Osteoblast (primary cell): Measurements from ENCODE around the gene NPBWR2. TPM values are rescaled to one million over a fixed set of nuclear protein-coding genes. Genes with fewer than 3 reads are reported as not detected.
A peak's percentile ranks its signal among the peaks of the same experiment; 100 is the strongest.

ENCODE experiments used
- DNase-seq: peaks from one replicate; pipeline ENCODE4 v3.0.0; 2011; ENCODE audit warnings: low spot score, mixed read lengths; ENCODE audit not compliant: insufficient read length; ENCODE audit errors: missing footprints
- H2AFZ ChIP-seq: 2 replicates; pipeline ENCODE4 v1.6.0; 2011; ENCODE audit warnings: mild to moderate bottlenecking, low read length
- H3K27ac ChIP-seq: 2 replicates; pipeline ENCODE4 v1.5.1; 2011; ENCODE audit warnings: mild to moderate bottlenecking, low read depth, low read length, moderate library complexity
- H3K27me3 ChIP-seq: 2 replicates; pipeline ENCODE4 v1.6.0; 2012; ENCODE audit warnings: mild to moderate bottlenecking, control low read depth, inconsistent platforms, low read length, moderate library complexity; ENCODE audit not compliant: insufficient read depth
- H3K36me3 ChIP-seq: 2 replicates; pipeline ENCODE4 v1.5.1; 2011; ENCODE audit warnings: mild to moderate bottlenecking, low read length, control low read depth, moderate library complexity; ENCODE audit not compliant: insufficient read depth
- H3K4me1 ChIP-seq: 2 replicates; pipeline ENCODE4 v1.5.1; 2011; ENCODE audit warnings: mild to moderate bottlenecking, low read length, control low read depth, moderate library complexity; ENCODE audit not compliant: insufficient read depth
- H3K4me2 ChIP-seq: 2 replicates; pipeline ENCODE4 v1.6.0; 2011; ENCODE audit warnings: mild to moderate bottlenecking, low read length; ENCODE audit not compliant: insufficient read depth
- H3K4me3 ChIP-seq: fragments of 200-600 bp; sonication (generic); 3 replicates; pipeline ENCODE4 v1.5.1; 2012; ENCODE audit warnings: mild to moderate bottlenecking, low read length, inconsistent platforms; ENCODE audit not compliant: insufficient read depth
- H3K79me2 ChIP-seq: 2 replicates; pipeline ENCODE4 v1.6.0; 2012; ENCODE audit warnings: mild to moderate bottlenecking, low read length, control low read depth, inconsistent platforms; ENCODE audit not compliant: insufficient read depth
- H3K9me3 ChIP-seq: 2 replicates; pipeline ENCODE4 v1.5.1; 2011; ENCODE audit warnings: low read depth, low read length, control low read depth
- H4K20me1 ChIP-seq: 2 replicates; pipeline ENCODE4 v1.6.0; 2012; ENCODE audit warnings: mild to moderate bottlenecking, low read length, control low read depth; ENCODE audit not compliant: insufficient read depth
- total RNA-seq: library from RNA; depleted of rRNA; stranded (reverse); fragments of >200 nt; gene quantifications from 2 replicates; pipeline ENCODE4 v1.2.3, GENCODE V29; 2012
- TF ChIP-seq, protein P1 (sequence below): IDR thresholded peaks from 2 replicates; pipeline ENCODE4 v1.5.1; 2011; ENCODE audit warnings: mild to moderate bottlenecking, low read depth, low read length, moderate library complexity; ENCODE audit errors: extremely low read depth

The NPBWR2 gene, protein sequence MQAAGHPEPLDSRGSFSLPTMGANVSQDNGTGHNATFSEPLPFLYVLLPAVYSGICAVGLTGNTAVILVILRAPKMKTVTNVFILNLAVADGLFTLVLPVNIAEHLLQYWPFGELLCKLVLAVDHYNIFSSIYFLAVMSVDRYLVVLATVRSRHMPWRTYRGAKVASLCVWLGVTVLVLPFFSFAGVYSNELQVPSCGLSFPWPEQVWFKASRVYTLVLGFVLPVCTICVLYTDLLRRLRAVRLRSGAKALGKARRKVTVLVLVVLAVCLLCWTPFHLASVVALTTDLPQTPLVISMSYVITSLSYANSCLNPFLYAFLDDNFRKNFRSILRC
- total RNA-seq: not detected in 2 replicates

DNA sequence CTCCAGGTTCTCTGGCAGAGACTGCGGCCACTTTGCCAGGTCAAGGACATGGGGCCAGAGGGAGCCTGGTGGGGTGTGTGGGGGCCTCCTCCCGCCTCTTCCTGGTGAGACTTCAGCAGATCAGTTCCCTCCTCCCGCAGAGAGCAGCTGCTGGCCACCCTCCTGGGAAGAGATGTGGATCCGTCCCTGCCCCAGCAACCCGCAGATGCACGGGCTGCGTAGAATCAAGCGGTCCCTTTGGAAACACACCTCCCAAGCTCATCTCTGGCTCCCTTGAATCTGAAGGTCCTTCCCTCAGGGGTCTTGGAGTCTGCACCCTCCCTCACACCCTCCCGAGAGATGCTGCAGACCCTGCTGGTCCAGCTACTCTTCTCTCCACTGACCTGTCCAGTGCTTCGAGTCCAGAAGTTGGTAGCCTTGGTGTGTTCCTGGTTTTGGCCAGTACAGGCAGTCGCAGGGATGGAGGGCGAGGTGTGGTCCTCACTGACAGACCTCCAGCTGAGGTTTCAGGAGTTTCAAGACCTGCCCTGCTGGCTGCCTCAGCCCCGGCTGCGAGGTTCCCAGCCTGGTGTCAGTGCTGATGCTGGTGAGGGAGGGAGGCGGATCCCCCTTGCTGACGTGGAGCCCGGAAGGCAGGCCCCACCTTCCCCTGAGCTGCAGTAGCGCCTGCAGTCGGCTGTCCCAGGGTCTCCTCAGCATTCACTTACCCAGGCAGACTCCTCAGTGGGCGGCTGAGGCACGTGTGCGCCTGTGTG, at the start of gene NPBWR2:
Gene NPBWR2, minus strand, starts transcription at position 585 of the 755 bp plus-strand sequence. CDS start 734 bp downstream, outside the sequence.
- H3K27me3 ChIP-seq: peaks cover 20% of the 10 kb centered on the region
- H3K9me3 ChIP-seq: no peaks in the 10 kb centered on the region
- H3K4me1 ChIP-seq: no peaks in the 10 kb centered on the region
- no peak within 1 kb of the TSS for H2AFZ ChIP-seq
- H4K20me1 ChIP-seq: no peaks in the 10 kb centered on the region
- H3K79me2 ChIP-seq: no peaks in the 10 kb centered on the region
- H3K4me2 ChIP-seq: no peak within 1 kb of the TSS
- no peak within 1 kb of the TSS for H3K4me3 ChIP-seq
- TF ChIP-seq, protein P1, sequence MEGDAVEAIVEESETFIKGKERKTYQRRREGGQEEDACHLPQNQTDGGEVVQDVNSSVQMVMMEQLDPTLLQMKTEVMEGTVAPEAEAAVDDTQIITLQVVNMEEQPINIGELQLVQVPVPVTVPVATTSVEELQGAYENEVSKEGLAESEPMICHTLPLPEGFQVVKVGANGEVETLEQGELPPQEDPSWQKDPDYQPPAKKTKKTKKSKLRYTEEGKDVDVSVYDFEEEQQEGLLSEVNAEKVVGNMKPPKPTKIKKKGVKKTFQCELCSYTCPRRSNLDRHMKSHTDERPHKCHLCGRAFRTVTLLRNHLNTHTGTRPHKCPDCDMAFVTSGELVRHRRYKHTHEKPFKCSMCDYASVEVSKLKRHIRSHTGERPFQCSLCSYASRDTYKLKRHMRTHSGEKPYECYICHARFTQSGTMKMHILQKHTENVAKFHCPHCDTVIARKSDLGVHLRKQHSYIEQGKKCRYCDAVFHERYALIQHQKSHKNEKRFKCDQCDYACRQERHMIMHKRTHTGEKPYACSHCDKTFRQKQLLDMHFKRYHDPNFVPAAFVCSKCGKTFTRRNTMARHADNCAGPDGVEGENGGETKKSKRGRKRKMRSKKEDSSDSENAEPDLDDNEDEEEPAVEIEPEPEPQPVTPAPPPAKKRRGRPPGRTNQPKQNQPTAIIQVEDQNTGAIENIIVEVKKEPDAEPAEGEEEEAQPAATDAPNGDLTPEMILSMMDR: no peak
- H3K27ac ChIP-seq: no peak within 1 kb of the TSS
- DNase-seq: peak; percentile 83
- H3K36me3 ChIP-seq: no peaks in the 10 kb centered on the region

DNA sequence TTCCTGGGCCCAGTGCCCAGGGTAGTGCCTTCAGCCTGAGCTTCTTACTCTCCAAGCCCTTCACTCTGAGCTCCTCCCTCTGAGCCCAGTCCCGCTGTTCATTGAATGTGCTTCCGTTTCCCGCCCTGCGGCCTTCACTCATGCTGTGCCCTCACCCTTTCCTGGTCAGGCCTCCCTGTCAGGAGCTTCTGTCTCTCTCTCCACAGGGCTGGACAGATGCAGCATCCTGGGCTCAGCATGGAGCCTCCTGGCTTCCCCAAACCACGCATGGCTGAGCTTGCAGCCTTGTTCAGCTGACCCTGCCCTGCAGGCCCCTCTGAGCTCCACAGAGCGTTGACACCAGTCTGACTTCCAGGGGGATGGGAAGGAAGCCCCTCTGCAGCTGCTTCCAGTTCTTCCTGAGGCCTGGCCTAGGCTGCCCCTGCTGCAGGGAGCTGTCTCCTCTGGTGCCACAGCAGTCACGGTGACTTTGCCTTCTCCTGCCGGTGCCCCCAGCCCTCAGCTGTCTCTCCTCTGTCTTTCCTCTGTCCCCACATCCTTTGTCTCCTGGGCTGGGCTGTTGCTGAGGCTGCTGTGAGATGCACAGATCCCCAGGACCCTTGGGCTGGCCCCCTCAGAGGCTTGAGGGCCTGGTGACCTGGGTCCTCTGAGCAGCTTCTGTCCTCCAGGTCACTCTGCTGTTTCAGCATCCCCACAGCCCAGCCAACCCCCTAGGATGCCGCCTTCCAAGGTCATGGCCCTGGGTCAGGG, 48.9 kb upstream of the NPBWR2 start:
- Histone ChIP-seq H3K4me2 (no peak overlapping the region), H2AFZ (no peak overlapping the region), H3K4me1 (no peaks in the 10 kb centered on the region), H3K27ac (no peak overlapping the region), H3K79me2 (no peaks in the 10 kb centered on the region), H4K20me1 (no peaks in the 10 kb centered on the region), H3K27me3 (peaks cover 18% of the 10 kb centered on the region), H3K36me3 (no peaks in the 10 kb centered on the region), H3K9me3 (no peaks in the 10 kb centered on the region), H3K4me3 (no peak overlapping the region)
- peak; percentile 80 for DNase-seq
- TF ChIP-seq, protein P1: no peak

DNA sequence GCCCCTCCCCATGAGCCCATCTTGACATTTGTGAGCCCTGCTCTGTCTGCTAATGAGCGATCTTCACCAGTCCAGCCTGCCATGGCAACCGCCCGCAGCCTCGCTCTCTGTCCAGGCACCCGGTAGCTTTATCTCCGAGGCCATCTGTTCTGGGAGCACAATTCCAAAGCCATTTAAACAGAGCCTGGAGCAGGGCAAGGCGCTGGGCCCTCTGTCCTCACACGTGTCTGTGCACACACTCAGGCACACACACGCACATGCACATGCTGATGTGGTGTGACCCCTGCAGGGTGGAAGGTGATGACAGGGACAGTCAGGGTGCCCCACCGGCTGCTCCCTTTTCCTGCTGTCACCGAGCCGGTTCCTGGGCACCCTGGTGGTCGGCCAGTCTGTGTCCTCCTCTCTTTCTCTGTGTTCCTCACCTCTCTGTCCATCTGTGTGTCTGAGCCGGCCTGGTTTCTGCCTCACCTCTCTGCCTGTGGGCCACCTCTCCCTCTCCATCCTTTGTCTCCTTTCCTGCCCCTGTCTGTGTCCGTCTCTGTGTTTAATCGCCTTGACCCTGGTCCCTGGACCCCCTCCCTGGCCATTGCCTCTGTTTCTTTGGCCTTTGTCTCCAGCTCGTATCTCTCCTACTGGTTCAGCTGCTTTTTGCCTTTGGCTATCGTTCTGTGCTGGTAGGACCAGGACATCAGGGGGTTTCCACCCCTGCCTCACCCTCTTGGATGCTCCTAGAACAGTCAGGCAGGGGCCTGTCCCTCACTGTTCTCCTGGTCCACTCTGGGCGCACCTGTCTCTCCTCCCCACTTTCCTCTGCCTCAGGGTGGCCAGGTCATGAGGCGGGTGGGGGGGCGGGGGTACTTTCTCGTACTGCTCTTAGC, 48.1 kb upstream of the NPBWR2 start:
- TF ChIP-seq, protein P1: no peak
- DNase-seq: peak; percentile 82
- no peak overlapping the region for H2AFZ ChIP-seq
- no peaks in the 10 kb centered on the region for H3K36me3 ChIP-seq
- H4K20me1 ChIP-seq: no peaks in the 10 kb centered on the region
- no peak overlapping the region for H3K27ac ChIP-seq
- H3K79me2 ChIP-seq: no peaks in the 10 kb centered on the region
- no peaks in the 10 kb centered on the region for H3K9me3 ChIP-seq
- H3K4me3 ChIP-seq: no peak overlapping the region
- no peak overlapping the region for H3K4me2 ChIP-seq
- H3K27me3 ChIP-seq: peaks cover 10% of the 10 kb centered on the region
- no peaks in the 10 kb centered on the region for H3K4me1 ChIP-seq
